NOMO-1 treated with dmso at 0.1 percent for 144 hours (cell line): ENCODE measurements around the gene PRR19.

Experiments used
- DNase-seq: peaks from one replicate; lab custom pipeline; 2025; ENCODE audit not compliant: unreplicated experiment; lab: John Stamatoyannopoulos, UW

PRR19 gene

DNA sequence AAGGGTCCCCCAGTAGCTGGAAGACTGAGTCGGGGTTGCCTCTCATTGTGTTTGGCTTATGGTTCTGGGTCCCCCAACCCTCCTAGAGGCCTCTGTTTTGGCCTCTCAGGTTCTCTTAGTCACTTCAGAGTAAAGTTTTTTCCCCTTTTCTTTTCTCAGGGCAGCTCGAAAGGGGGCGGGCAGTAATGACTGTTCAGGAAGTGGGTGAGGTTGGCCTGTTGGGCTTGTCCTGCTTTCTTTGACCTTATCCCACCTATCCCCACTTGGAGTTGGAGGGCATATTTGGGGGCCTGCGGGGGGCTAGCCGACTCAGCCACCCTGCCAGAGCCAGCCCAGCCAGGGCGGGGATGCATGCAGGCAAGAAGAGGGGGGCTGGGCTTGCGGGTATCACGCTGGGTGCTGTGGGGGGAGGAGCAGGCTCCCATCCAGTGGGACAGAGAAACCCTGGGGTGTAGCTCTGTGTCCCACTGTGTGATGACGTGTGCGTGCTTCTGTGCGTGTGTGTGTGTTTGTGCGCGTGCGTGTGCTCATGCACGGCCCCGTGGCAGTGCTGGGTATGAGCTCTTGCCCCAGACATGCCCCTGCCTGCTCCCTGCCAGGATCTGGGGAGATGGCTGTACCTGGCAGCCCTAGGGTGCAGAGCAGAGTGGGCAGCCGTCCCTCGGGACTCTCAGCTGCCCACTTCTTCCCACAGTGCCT, 31.4 kb upstream of the PRR19 start:
- peak; percentile 60 for DNase-seq

DNA sequence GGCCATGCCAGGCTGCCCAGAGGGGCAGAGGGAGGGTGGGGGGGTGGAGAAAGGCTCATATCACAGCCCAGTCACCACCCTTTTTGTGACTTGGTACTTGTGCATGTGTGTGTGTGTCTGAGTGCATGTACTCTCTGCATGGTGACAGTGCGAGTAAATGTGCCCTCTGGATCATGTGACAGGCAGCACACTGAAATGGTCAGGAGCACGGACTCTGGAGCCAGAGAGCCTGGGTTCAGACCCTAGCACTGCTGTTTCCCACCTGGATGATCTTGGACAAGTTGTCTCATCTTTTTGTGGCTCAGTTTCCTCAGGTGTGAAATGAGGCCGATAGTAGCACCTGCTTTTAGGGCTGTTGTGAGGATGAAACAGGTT, 30.9 kb upstream of the PRR19 start:
- DNase-seq: no peak

- no peak for DNase-seq
These were observed 29.9 kb upstream of the PRR19 start for GRCh38 chr19:42271861-42272534.

DNA sequence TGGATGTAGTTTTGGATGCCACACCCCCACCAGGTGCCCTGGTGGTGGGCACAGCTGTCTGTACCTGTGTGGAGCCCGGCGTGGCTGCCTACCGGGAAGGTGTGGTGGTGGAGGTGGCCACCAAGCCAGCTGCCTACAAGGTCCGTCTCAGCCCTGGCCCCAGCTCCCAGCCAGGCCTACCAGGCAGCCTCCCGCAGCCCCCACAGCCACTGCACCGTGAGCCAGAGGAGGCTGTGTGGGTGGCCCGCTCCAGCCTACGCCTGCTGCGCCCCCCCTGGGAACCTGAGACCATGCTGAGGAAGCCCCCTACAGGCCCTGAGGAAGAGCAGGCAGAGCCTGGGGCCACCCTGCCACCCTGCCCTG, 29.4 kb upstream of the PRR19 start:
- no peak for DNase-seq

- DNase-seq: no peak
These were observed 28.9 kb upstream of the PRR19 start for GRCh38 chr19:42272989-42273406.

GRCh38 chr19:42273407-42274064, 28.4 kb upstream of the PRR19 start:
- no peak for DNase-seq

GRCh38 chr19:42274065-42274682, 27.8 kb upstream of the PRR19 start:
- DNase-seq: no peak

DNA sequence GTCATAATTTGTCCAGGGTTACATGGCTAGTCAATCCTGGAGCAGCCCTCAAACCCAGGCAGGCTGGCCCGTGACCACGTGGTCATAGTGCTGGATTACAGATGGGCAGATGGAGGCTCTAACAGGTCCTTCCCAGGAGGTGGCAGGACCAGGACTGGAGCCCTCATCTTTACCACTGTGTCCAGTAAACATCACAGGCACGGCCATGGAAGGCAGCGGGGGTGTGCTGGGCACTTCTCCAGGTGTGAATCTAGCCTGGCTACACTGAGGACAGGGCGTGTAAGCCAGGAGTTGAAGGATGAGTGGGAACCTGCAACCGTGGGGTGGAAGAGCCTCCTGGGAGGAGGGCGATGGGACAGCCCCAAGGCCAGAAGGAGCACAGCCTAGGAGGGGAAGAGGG, 26.8 kb upstream of the PRR19 start:
- no peak for DNase-seq

GRCh38 chr19:42275517-42275916, 26.4 kb upstream of the PRR19 start:
- no peak for DNase-seq

DNA sequence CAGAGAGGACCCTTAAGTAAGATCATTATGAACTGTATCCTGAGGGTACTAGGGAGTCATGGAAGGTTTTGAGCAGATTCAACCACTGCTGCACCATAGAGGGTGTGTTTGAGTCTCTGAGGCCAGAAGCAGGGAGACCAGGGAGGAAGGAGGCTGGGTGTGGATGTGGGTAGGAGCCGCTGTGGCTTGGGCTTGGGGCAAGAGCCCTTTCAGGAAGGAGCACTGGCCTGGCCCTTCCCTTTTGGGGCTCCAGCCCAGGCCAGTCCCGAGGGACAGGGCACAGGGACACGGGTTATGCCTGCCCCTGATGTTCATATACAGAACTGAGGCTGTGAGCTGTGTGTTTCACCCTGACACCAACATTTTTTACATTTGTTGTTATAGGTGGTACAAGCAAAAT, 25.6 kb upstream of the PRR19 start:
- no peak for DNase-seq

- DNase-seq: no peak
These were observed 25.1 kb upstream of the PRR19 start for GRCh38 chr19:42276821-42277220.

DNA sequence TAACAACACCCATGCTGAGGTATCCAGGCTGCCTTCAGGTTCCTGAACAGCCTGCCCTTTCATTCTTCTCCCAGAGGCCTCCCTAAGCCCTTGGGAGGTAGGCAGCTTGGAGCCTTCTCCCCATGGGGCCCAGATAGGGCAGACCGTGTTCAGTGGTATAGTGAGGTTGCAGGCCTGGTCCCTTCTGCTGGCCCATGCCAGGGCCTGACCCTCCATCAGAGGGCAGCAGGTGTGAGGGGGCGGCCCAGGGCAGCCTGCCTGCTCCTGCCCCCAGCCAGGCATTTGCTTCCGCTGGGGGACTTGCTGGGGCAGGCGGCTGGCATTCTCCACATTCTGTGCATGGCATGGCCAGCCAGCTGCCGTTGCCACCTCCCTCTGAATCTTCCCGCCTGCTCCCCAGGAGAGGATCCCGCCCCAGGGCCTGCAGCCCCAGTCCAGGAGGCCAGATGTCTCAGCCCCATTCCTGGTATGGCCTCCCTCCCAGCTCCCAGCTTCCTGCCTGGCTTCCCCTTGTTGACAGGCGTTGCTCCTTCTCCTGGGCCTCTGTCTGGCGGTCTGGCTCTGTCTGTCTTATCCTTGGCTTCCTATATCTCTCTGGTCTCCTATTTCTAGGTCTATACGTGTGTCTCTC, 24.0 kb upstream of the PRR19 start:
- no peak for DNase-seq

GRCh38 chr19:42278452-42279154, 23.3 kb upstream of the PRR19 start:
- DNase-seq: no peak

DNA sequence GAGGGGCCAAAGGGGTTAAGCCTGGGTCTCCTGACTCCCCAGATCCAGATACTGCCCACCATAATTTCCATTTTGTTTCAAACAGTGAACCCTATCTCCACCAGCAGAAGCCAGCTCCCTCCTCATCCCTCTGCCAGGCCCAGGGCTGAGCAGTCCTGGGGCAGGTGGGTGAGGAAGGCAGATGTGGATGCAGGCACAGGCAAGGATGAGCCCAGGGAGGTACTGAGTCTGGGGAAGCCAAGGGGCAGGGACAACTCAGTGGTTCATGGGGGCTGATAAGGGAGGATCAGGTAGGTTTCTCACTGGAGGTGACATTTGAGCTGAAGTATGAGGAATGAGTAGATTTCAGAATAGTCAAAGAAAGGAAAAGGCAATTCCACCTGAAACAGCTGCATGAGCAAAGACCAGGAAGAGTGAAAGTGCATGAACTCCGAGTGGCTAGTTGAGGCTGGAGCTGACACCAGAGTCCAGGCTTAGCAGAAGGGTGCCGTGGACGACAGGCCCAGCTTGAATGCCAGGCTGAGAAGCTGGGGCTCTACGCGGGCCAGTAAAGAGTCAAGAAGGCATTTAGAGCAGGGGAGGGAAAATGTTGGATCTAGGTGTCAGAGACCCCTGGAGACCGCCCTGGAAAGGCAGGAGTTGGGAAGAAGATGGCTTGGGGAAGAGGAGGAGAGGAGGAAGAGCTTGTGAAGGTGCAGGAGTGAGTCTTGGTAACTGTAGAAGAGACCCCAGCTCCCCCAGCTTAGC, 22.6 kb upstream of the PRR19 start:
- no peak for DNase-seq

DNA sequence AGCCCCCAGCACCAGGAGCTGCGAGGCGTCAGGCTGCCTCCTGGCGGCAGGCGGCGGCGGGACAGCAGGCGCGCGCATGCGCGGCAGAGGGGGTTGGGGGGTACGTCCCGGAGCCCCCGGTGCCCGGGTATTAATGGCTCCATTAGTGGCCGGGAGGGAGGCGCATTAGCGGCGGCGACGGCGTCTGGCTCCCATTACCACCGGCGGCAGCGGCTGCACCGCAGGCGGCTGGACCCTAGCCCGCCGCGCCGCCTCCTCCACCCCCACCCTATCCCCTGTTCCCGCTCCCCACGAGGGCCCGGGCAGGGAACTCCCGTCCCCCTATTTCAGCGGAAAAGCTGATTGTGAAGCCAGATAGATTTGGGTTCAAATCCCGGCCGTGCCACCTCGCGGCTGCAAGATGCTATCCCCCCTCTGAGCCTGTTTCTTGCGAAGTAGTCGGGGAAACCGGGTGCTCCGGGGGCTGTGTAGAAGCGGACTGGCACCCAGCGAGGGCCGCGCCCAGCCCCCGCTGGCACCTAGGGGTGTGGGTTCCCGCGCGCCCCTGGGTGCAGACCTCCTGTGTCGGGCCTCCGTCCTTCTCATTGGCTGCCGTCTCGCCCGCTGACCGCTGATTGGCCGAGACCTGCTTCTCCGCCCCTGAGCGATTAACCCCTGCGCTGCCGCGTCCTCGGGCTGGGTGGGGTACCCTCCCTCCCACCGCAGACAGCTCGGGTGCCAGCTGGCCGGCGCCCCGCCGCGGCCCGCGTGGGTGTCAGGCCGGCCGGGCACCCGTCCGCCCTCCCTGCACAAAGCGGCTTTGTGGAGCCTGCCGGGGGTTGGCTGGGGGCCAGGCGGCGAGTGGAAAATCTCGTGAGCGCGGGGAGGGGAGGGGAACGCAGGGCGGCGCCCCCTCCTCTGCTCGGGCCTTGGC, 21.8 kb upstream of the PRR19 start:
- peak; percentile 79 for DNase-seq

DNA sequence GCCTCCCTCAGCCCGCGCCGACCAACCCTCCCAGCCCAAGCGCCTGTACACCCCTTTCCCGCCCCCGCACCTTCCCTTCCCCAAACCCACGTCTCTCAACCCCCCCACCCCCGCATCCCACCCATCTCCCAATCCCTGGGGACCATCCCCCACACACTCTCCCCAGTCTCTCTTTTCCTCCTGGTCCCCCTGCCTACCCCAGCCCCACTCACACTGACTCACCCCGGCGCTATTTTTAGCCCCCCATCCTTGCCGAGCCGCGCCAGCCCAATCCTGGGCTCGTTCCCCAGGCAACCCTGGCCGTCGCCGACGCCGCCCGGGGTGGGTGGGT, 21.2 kb upstream of the PRR19 start:
- no peak for DNase-seq

DNA sequence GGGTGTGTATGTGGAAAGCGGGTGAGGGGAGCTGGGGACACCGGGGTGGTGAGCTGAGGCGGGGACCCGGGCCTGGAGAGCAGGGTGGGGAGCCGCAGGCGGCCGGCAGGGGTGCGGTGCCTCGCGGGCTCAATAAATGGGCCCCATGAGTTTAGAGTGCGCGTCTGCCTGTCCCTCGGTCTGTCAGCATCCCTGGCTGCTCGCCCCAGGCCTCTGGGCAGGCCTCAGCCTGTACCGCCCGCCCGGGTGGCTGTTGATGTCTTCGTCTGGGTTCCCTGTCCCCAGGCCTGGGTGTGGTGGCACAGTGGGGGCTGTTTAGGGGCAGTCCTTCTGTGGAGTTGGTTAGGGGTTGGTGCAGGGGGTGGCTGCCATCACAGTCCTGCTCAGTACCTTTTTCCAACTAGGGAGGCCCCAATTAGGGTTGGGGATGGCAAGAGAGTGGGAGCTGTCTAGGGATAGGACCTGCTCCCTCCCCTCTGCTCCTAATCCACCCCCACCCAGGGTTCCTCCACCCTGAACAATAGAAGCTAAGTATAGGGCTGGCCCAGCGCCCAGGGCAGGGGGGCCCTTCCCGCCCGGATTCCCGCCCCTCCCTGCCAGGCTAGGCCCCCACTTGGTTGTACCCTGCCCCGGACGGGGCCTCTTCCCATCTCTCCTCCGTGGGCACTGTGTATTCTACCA, 20.6 kb upstream of the PRR19 start:
- peak; percentile 28 for DNase-seq

- no peak for DNase-seq
These were observed 19.8 kb upstream of the PRR19 start for GRCh38 chr19:42281827-42282762.
